SK-N-SH (cell line): ENCODE results near the gene UBE2D2. TPM values are rescaled to one million over a fixed set of nuclear protein-coding genes. Genes with fewer than 3 reads are reported as not detected.

Source experiments
- CTCF ChIA-PET: fragments of 300-600, 350-600 bp; formaldehyde crosslinking; extraction: SDS; loops from one replicate; lab custom pipeline; 2021; lab: Yijun Ruan, JAX
- POLR2A ChIA-PET: fragments of 350-600 bp; sonication (Branson Sonifier 250); formaldehyde crosslinking; extraction: SDS; loops from one replicate; lab custom pipeline; 2020; ENCODE audit warnings: antibody characterized with exemption, inconsistent platforms; lab: Yijun Ruan, JAX
- DNase-seq: peaks from one replicate; pipeline ENCODE4 v3.0.0; 2012
- H2AFZ ChIP-seq: fragments of 200-600 bp; sonication (generic); 2 replicates; pipeline ENCODE4 v1.8.1; 2016; ENCODE audit warnings: antibody characterized with exemption, mild to moderate bottlenecking, low read depth
- H3F3A ChIP-seq: fragments of 200-600 bp; sonication (generic); replicated peaks from 2 replicates; pipeline ENCODE3; 2016; ENCODE audit warnings: antibody characterized with exemption, mild to moderate bottlenecking; ENCODE audit not compliant: insufficient read depth
- H3K27ac ChIP-seq, 2 experiments: fragments of 200-500 bp in 1 of 2; fragments of 200-600 bp in 1 of 2; sonication (Bioruptor generic) in 1 of 2; sonication (generic), shearing (Covaris generic) in 1 of 2; 2 replicates each; pipeline versions ENCODE4 v1.5.1 to v1.6.1; 2014 to 2016; ENCODE audit warnings: low read depth in 2 of 2, inconsistent platforms in 1 of 2, low read length in 1 of 2, mild to moderate bottlenecking in 1 of 2, mixed read lengths in 1 of 2
- H3K27me3 ChIP-seq: fragments of 200-600 bp; sonication (generic), shearing (Covaris generic); 2 replicates; pipeline ENCODE4 v1.6.1; 2016; ENCODE audit warnings: mixed run types; ENCODE audit not compliant: insufficient read depth
- H3K36me3 ChIP-seq, 2 experiments: fragments of 200-500 bp in 1 of 2; fragments of 200-600 bp in 1 of 2; sonication (Bioruptor generic) in 1 of 2; sonication (generic) in 1 of 2; replicated peaks in 1 of 2; 2 replicates each; pipeline versions ENCODE3 to v1.5.1; 2014 to 2016; ENCODE audit warnings: low read length in 1 of 2, mild to moderate bottlenecking in 1 of 2; ENCODE audit not compliant: insufficient read depth in 2 of 2, control insufficient read depth in 1 of 2
- H3K4me1 ChIP-seq, 2 experiments: fragments of 200-500 bp in 1 of 2; fragments of 200-600 bp in 1 of 2; sonication (Bioruptor generic) in 1 of 2; sonication (generic), shearing (Covaris generic) in 1 of 2; 2 replicates each; pipeline versions ENCODE4 v1.5.1 to v1.6.1; 2014 to 2016; ENCODE audit warnings: low read depth in 1 of 2, low read length in 1 of 2, mixed run types in 1 of 2; ENCODE audit not compliant: insufficient read depth in 2 of 2, control insufficient read depth in 1 of 2
- H3K4me2 ChIP-seq: fragments of 200-600 bp; sonication (generic), shearing (Covaris generic); 2 replicates; pipeline ENCODE4 v1.6.1; 2017; ENCODE audit warnings: mixed run types
- H3K4me3 ChIP-seq, 2 experiments: fragments of 200-500 bp in 1 of 2; fragments of 200-600 bp in 1 of 2; sonication (Bioruptor generic) in 1 of 2; sonication (generic), shearing (Covaris generic) in 1 of 2; 2 replicates each; pipeline versions ENCODE4 v1.5.1 to v1.8.1; 2014 to 2016; ENCODE audit warnings: low read depth in 2 of 2, inconsistent platforms in 1 of 2, low read length in 1 of 2, mild to moderate bottlenecking in 1 of 2, mixed read lengths in 1 of 2, moderate library complexity in 1 of 2
- H3K79me2 ChIP-seq: fragments of 200-600 bp; sonication (generic); 2 replicates; pipeline ENCODE4 v1.8.1; 2017; ENCODE audit warnings: mild to moderate bottlenecking; ENCODE audit not compliant: insufficient read depth
- H3K9ac ChIP-seq: fragments of 200-600 bp; sonication (generic); 2 replicates; pipeline ENCODE4 v1.6.1; 2017; ENCODE audit warnings: mixed run types
- H3K9me2 ChIP-seq: fragments of 200-600 bp; sonication (generic); 2 replicates; pipeline ENCODE4 v1.6.1; 2017; ENCODE audit warnings: mixed run types
- H3K9me3 ChIP-seq: fragments of 200-600 bp; sonication (generic); 2 replicates; pipeline ENCODE4 v1.6.1; 2017; ENCODE audit warnings: mixed run types, mild to moderate bottlenecking, moderate library complexity
- H4K20me1 ChIP-seq: fragments of 200-600 bp; sonication (generic); 2 replicates; pipeline ENCODE4 v1.6.1; 2017; ENCODE audit warnings: mild to moderate bottlenecking, mixed run types; ENCODE audit not compliant: insufficient read depth
- ELF1 ChIP-seq: IDR thresholded peaks from 2 replicates; pipeline ENCODE4 v1.4.0; 2012
- EP300 ChIP-seq, 2 experiments: IDR thresholded peaks; 2 replicates each; pipeline versions ENCODE4 v1.4.0 to v1.6.1; 2012; ENCODE audit warnings: borderline replicate concordance in 1 of 2, low read depth in 1 of 2, low read length in 1 of 2
- FOSL2 ChIP-seq: IDR thresholded peaks from 2 replicates; pipeline ENCODE4 v1.4.0; 2012; ENCODE audit warnings: low read depth, mild to moderate bottlenecking, moderate library complexity, borderline replicate concordance
- FOXM1 ChIP-seq: IDR thresholded peaks from 2 replicates; pipeline ENCODE4 v1.4.0; 2012; ENCODE audit warnings: low read depth, mild to moderate bottlenecking
- MXI1 ChIP-seq: IDR thresholded peaks from 2 replicates; pipeline ENCODE4 v1.6.1; 2012; ENCODE audit warnings: mild to moderate bottlenecking, low read depth, low read length, improper control_type of control experiment
- NFIC ChIP-seq: IDR thresholded peaks from 2 replicates; pipeline ENCODE4 v1.4.0; 2012; ENCODE audit warnings: borderline replicate concordance
- PBX3 ChIP-seq: IDR thresholded peaks from 2 replicates; pipeline ENCODE4; 2012
- POLR2AphosphoS5 ChIP-seq: IDR thresholded peaks from 2 replicates; pipeline ENCODE4 v1.6.1; 2012; ENCODE audit warnings: low read depth, low read length
- RAD21 ChIP-seq: IDR thresholded peaks from 2 replicates; pipeline ENCODE4 v1.6.1; 2012; ENCODE audit warnings: mild to moderate bottlenecking, low read length
- RCOR1 ChIP-seq: fragments of 150-350 bp; IDR thresholded peaks from 2 replicates; pipeline ENCODE4 v1.6.1; 2017; ENCODE audit warnings: antibody characterized with exemption, low read length
- RFX5 ChIP-seq: IDR thresholded peaks from 2 replicates; pipeline ENCODE4 v1.6.1; 2012; ENCODE audit warnings: mild to moderate bottlenecking, improper control_type of control experiment, low read length
- TCF12 ChIP-seq: IDR thresholded peaks from 2 replicates; pipeline ENCODE4 v1.4.0; 2012
- TEAD4 ChIP-seq: IDR thresholded peaks from 2 replicates; pipeline ENCODE4 v1.4.0; 2012; ENCODE audit warnings: mild to moderate bottlenecking, borderline replicate concordance; ENCODE audit not compliant: insufficient read depth
- WGBS: methylation state at CpG from one replicate; pipeline ENCODE4 v1.1.6; 2017; ENCODE audit warnings: low lambda C conversion rate; 5-methylcytosine and 5-hydroxymethylcytosine counted together
- polyA plus RNA-seq, 3 experiments: library from polyadenylated mRNA; depleted of rRNA; stranded (reverse); fragments of >200 nt; gene quantifications; 2 replicates each; pipeline ENCODE4 v1.2.3, GENCODE V29; 2012
- TF ChIP-seq, protein P1 (sequence below): fragments of 150-350 bp; IDR thresholded peaks from 2 replicates; pipeline ENCODE4 v1.6.1; 2017; ENCODE audit warnings: antibody characterized with exemption, low read length, low read depth, borderline replicate concordance

The UBE2D2 gene
- polyA plus RNA-seq, 1 of the 3 experiments (the other 2 are of a cell fraction), result 24.5 TPM

- TF ChIP-seq RCOR1 (no peak), RFX5 (no peak), TCF12 (no peak)
Observed at GRCh38 chr5:139630855-139631254, 69.7 kb downstream of the UBE2D2 start (continued).

DNA sequence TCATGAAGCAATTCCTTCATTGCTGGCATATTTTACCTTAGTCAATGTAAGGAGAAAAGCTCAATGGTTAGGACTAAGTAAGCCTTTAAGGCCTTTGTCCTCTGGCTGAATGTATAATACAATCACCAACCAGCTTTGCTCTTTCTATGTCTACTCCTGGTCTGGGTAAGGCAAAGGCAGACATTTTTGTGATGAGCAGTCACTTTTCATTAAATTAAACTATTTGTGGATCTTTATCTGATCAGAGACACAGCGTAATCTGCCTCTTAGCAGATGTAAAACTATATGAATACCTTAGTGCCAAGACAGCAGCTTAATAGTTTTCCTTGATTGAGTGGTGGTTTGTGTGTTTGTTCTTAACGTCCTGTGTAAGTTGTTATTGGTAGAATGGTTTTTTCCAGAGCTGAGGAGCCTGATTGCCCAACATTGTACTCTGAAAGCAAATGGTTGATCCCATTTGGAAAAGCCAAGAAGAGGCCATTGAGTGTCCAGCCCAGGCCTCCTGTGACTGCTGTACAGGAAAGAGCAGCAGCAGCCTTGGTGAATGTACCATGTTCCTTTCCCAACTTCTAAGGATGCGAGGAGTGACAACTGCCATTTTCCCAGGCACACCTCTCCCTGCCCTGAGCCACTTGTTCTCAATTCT is 70.5 kb downstream of the UBE2D2 start:
- Histone ChIP-seq H3K27me3 (no peaks in the 10 kb centered on the region), H3K4me3 (no peak overlapping the region), H3K9me3 (no peaks in the 10 kb centered on the region), H3K4me1 (peaks cover 15 to 31% of the 10 kb centered on the region in 2 experiments), H2AFZ (no peak overlapping the region), H3K9me2 (no peaks in the 10 kb centered on the region), H3K9ac (no peak overlapping the region), H3K4me2 (no peak overlapping the region), H4K20me1 (peaks cover 4% of the 10 kb centered on the region), H3K79me2 (peaks cover 23% of the 10 kb centered on the region; the same call in 1 of the 2 replicates), H3K36me3 (peaks cover 26 to 33% of the 10 kb centered on the region in 2 experiments), H3F3A (peaks cover 55% of the 10 kb centered on the region), H3K27ac (peak overlapping the region; percentile 49 to 51; a peak in 3 of 4 replicates)
- 43% methylated on average over 3 of the region's 3 CpGs for WGBS
- TF ChIP-seq POLR2AphosphoS5, result peak; percentile 26; the same call in 1 of the 2 replicates
- TF ChIP-seq RAD21, result no peak
- TF ChIP-seq EP300 (IDR thresholded peaks at IDR 0.05; ENCODE audit: borderline replicate concordance in 1 of 2, low read depth in 1 of 2, low read length in 1 of 2), result no peak
- TF ChIP-seq PBX3, result peak; percentile 63
- no peak for TF ChIP-seq ELF1
- no peak for TF ChIP-seq NFIC
- TF ChIP-seq MXI1, result no peak
- TF ChIP-seq, protein P1, sequence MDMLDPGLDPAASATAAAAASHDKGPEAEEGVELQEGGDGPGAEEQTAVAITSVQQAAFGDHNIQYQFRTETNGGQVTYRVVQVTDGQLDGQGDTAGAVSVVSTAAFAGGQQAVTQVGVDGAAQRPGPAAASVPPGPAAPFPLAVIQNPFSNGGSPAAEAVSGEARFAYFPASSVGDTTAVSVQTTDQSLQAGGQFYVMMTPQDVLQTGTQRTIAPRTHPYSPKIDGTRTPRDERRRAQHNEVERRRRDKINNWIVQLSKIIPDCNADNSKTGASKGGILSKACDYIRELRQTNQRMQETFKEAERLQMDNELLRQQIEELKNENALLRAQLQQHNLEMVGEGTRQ, result no peak
- no peak for TF ChIP-seq RFX5
- TF ChIP-seq FOSL2, result no peak
- TF ChIP-seq TCF12, result peak; percentile 31; the same call in 1 of the 2 replicates
- TF ChIP-seq FOXM1, result no peak
- no peak for TF ChIP-seq TEAD4
- ChIA-PET CTCF (interaction anchor here (0.7 to 22.4 kb wide), 22 partner anchors 8 to 410 kb away, joined by 3 to 627 read pairs (median 6); partner anchors contain the start of gene CXXC5), POLR2A (interaction anchor here (0.6 kb wide), 1 partner anchor 60 kb away, joined by 3 read pairs; no protein-coding TSS in a partner anchor)
- DNase-seq, result no peak
